SW 1271 (cell line): ENCODE results near the gene ZFR.
"Not testable (repeated sequence)": the region's sequence is repeated elsewhere in the genome, so short reads cannot be mapped to it uniquely, and the experiment has no call there.

ENCODE experiments used
- DNase-seq, 2 experiments: peaks; one replicate each; lab custom pipeline; 2025; lab: John Stamatoyannopoulos, UW

The ZFR gene

GRCh38 chr5:32406650-32407049 lies 37.9 kb downstream of the ZFR start:
- no peak for DNase-seq

GRCh38 chr5:32405507-32405906 lies 39.0 kb downstream of the ZFR start:
- DNase-seq, result no peak

GRCh38 chr5:32403760-32404159 lies 40.8 kb downstream of the ZFR start:
- no peak for DNase-seq

- DNase-seq, result no peak
Observed at GRCh38 chr5:32400401-32400800, 44.1 kb downstream of the ZFR start.

GRCh38 chr5:32398754-32399153 lies 45.8 kb downstream of the ZFR start:
- not testable (repeated sequence) for DNase-seq

GRCh38 chr5:32394981-32395380 lies 49.6 kb downstream of the ZFR start:
- no peak for DNase-seq

- DNase-seq, result no peak
Observed at GRCh38 chr5:32392039-32392438, 52.5 kb downstream of the ZFR start.

- peak; percentile 26 to 79 for DNase-seq
Observed at GRCh38 chr5:32390819-32391591, 53.5 kb downstream of the ZFR start.

- no peak for DNase-seq
Observed at GRCh38 chr5:32388432-32389129, 56.0 kb downstream of the ZFR start.

- DNase-seq, result no peak
Observed at GRCh38 chr5:32387841-32388240, 56.7 kb downstream of the ZFR start.

GRCh38 chr5:32387211-32387610 lies 57.3 kb downstream of the ZFR start:
- no peak for DNase-seq

- no peak for DNase-seq
Observed at GRCh38 chr5:32384621-32385020, 59.9 kb downstream of the ZFR start.

GRCh38 chr5:32383586-32383985 lies 61.0 kb downstream of the ZFR start:
- no peak for DNase-seq

- no peak for DNase-seq
Observed at GRCh38 chr5:32383065-32383464, 61.5 kb downstream of the ZFR start.

- no peak for DNase-seq
Observed at GRCh38 chr5:32379421-32379820, 65.1 kb downstream of the ZFR start.

- no peak for DNase-seq
Observed at GRCh38 chr5:32378966-32379365, 65.6 kb downstream of the ZFR start.

GRCh38 chr5:32369542-32370155 lies 74.9 kb downstream of the ZFR start:
- no peak for DNase-seq

- DNase-seq, result no peak
Observed at GRCh38 chr5:32369032-32369431, 75.5 kb downstream of the ZFR start.

GRCh38 chr5:32367271-32367670 lies 77.3 kb downstream of the ZFR start:
- DNase-seq, result not testable (repeated sequence)

GRCh38 chr5:32365623-32366022 lies 78.9 kb downstream of the ZFR start:
- no peak for DNase-seq

- no peak for DNase-seq
Observed at GRCh38 chr5:32363030-32363429, 81.5 kb downstream of the ZFR start.

- no peak for DNase-seq
Observed at GRCh38 chr5:32362527-32362926, 82.0 kb downstream of the ZFR start.

GRCh38 chr5:32360906-32361305 lies 83.6 kb downstream of the ZFR start:
- DNase-seq, result no peak
